Stimulated activated CD8-positive, alpha-beta memory T cell treated with anti-CD3 and anti-CD28 coated beads, Interleukin-15, amount 100 ng/mL, for 24 hours (primary cell): Measurements from ENCODE around the gene CENPS.
A peak's percentile ranks its signal among the peaks of the same experiment; 100 is the strongest.
"Not testable (repeated sequence)": the region's sequence is repeated elsewhere in the genome, so short reads cannot be mapped to it uniquely, and the experiment has no call there.

Experiments
- DNase-seq: peaks from one replicate; pipeline ENCODE4 v3.0.0-alpha.2; 2020; ENCODE audit warnings: low read depth

The CENPS gene

DNA sequence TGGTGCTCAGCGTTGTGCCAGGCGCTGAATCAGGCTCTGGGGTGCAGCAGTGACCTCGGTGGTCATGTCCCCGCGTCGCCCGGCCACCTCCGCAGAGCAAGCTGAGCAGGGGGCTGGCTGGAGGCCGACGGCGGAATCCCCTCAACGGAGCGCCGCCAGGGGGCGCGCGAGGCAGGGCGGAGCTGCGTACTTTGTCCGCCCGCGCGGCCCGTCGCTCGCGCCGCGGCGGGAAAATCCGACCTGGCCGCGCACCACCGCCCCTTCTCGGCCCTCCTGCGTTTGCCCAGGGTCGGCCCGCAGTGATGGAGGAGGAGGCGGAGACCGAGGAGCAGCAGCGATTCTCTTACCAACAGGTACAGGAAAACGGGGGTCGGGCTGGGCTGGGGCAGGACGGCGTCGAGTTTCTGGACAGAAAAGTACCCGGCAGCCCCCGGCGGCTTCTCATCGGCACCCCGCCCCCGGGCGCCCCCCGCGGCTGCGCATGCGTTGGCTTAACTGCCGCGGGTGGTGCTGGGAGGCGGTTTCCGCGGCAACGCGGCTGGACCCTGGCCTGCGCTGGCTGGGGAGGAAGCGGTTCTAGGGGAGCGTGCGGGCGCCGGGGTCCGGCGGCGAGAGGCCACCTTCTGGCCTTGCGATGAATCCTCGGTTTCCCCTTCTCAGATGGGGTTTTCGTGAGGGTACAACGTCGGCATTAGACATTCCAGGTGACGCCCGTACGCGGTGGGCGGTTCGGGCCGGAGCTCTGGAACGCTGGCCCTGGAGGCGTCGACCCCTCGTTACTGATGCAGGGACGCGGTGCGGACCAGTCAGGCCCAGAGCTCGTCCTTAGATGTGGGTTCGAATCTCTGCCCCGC, at the start of gene CENPS:
TSS of gene CENPS (plus strand) at position 218 of the 854 bp plus-strand sequence. CDS start at position 303, 85 bp downstream.
- peak; percentile 96 for DNase-seq

GRCh38 chr1:10380594-10381275, 49.5 kb upstream of the CENPS start:
- DNase-seq, result no peak

- no peak for DNase-seq
These were observed 46.6 kb upstream of the CENPS start for GRCh38 chr1:10383630-10384029.

DNA sequence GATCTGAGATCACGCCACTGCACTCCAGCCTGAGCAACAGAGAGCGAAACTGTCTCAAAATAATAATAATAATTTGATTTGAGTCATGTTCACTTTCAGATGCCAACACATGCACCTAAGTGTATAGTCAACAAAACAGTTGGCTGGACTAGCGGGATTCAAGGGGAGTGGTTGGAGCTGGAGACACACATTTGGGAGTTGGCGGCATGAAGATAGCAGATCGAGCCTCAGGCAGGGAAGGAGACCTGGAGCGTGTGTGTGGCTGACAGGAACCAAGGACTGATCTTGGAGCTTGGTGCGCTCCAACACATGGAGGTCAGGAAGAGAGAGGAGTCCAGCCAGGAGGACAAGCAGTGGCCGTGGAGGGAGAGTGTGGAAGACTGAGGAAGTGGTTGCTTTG, 46.0 kb upstream of the CENPS start:
- DNase-seq, result no peak

GRCh38 chr1:10386761-10387676, 43.2 kb upstream of the CENPS start:
- DNase-seq, result no peak

DNA sequence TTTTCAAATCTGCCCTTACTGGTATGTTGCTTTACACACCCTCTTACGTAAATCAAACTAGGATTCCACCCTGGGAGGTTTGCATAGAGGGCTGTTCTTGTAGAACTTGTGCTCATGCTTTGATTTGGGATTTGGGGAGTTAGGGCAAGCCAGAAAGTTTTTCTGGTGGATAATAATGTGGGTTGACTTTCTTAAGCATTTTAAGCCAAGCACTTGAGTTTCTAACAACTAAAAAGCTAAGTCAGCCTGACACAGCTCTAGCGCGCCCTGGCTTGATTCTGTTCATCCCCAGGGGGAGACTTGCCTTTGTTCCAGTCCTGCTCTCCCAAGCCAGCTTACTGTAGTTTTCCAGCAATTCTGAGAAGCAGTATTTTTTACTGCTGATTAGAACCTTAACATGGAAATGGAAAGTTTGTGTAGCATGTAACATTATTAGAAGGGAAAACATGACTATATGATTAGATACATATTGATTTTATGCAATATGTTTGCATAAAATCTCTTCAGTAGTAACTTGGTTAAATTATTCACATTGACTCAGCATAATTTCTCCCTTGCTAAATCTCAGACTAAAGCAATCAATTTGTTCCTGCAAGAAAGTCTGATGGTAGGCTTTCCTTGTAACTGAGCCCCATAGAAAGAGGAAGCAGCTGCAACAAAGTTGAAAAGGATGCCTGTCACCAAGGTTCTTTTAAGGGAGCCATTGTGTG, 42.4 kb upstream of the CENPS start:
- DNase-seq, result no peak

DNA sequence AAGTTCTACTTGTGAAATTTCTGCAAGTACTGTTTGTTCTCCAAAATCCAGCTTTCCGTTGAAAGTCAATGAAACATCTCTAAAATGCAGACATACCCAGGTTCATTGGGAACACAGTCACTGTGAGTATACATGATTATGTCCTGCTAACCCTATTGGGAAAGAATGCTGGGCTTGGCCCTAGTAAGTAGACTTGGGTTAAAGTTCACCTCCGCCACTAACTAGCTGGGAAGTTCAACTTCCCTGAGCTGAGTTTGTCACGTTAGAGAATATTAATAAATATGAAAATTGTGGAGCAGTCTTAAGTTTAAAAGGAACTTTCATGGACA, 41.9 kb upstream of the CENPS start:
- no peak for DNase-seq

DNA sequence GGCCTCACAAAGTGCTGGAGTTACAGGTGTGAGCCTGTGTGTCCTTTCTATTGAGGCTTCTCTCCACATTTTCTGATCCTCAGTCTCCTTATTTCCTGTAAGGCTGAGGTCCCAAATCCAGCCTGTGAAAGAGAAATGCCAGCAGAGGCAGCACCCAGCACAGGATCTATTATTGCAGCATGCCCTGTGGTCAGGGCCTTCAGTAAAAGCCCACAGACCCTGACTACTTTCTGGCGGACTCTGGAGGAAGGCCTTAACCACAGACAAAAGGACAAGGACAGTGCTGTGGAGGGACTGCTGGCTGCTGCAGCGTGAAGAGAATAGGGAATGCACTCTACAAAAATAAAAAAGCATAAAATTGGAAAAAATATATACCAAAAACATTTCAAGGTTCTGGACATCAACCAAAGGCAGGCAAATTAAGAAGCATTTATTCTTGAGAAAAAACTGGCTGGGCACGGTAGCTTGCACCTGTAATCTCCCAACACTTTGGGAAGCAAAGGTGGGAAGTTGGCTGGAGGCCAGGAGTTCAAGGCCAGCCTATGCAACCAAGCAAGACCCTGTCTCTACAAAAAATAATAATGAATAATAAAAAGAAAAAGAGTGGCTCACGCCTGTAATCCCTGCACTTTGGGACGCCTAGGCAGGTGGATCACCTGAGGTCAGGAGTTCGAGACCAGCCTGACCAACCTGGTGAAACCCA, 40.8 kb upstream of the CENPS start:
- no peak for DNase-seq

DNA sequence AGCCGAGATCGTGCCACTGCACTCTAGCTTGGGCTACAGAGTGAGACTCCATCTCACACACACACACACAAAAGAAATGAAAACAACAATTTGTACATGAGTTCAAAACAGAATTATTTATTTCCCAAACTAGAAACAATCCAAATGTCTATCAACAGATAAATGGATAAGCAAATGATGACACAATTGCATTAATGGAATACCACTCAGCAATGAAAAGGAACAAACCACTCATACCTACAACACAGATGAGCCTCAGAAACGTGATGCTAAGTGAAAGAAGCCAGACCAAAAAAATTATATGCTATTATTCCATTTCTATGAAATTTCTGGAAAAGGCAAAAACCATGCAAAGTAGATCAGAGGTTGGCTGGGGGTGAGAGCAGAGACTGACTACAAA, 33.4 kb upstream of the CENPS start:
- no peak for DNase-seq

- no peak for DNase-seq
These were observed 31.9 kb upstream of the CENPS start for GRCh38 chr1:10398278-10398733.

DNA sequence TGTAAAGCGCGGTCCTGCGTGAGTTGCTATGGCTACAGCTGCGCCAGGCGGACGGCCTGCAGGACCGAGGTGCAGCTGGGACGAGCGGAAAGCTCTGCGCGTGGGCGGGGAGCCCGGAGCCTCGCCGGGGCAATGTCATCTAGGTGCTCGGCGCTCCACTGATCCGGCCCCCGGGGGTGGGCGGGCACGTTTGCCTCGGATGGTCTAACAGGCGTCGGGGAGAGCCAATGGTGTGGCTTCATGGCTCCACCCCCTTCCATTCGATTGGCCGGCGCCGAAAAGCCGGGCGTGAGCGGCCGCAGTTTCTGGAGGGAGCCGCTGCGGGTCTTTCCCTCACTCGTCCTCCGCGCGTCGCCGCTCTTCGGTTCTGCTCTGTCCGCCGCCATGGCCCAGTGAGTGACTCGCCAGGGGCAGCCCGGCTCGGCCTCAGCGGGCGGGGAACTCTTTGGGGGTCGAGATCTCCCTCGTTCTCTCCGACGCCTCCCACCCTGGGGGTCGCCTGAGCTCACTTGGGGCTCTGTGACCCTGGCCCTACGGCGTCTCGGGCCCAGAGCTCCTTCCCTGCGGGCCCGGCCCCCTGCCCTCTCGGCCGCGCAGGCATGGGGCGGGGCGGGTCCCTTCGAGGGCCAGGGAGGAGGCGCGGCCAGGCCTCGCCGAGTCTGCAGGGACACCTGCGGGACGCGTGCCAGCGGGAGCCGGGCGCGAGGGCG, 31.3 kb upstream of the CENPS start, which contains the start of gene PGD:
TSS of gene PGD (plus strand) at position 331 of the 710 bp plus-strand sequence. CDS start at position 385, 54 bp downstream.
- DNase-seq, result peak; percentile 91

- no peak for DNase-seq
These were observed 30.7 kb upstream of the CENPS start for GRCh38 chr1:10399444-10399941.

- DNase-seq, result no peak
These were observed 30.2 kb upstream of the CENPS start for GRCh38 chr1:10400013-10400412.

- DNase-seq, result no peak
These were observed 29.0 kb upstream of the CENPS start for GRCh38 chr1:10401281-10401680.

- DNase-seq, result no peak
These were observed 27.4 kb upstream of the CENPS start for GRCh38 chr1:10402729-10403274.

- no peak for DNase-seq
These were observed 23.0 kb upstream of the CENPS start for GRCh38 chr1:10407201-10407600.

GRCh38 chr1:10415211-10415930, 14.9 kb upstream of the CENPS start:
- no peak for DNase-seq

- not testable (repeated sequence) for DNase-seq
These were observed 14.3 kb upstream of the CENPS start for GRCh38 chr1:10415967-10416366.

DNA sequence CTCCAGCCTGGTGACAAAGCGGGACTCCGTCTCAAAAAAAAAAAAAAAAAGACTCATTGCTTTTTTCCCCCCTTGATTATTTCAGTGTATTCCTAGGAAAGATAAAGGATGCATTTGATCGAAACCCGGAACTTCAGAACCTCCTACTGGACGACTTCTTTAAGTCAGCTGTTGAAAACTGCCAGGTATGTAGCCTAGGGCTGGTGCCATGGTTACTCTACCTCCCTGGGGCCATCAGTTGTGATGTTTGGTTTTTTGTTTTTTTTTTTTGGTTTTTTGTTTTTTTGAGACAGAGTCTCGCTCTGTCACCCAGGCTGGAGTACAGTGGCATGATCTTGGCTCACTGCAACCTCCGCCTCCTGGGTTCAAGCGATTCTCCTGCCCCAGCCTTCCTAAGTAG, 11.5 kb upstream of the CENPS start:
- DNase-seq, result not testable (repeated sequence)
